Keratinocyte (primary cell): ENCODE results near the gene REV1.

ENCODE experiments used
- EZH2 ChIP-seq: IDR thresholded peaks from one replicate; pipeline ENCODE4 v1.6.1; 2012; ENCODE audit warnings: inconsistent platforms, mild to moderate bottlenecking, low read length, moderate library complexity
- TF ChIP-seq, protein P1 (sequence below), 3 experiments: IDR thresholded peaks in 1 of 3; conservative IDR thresholded peaks in 1 of 3; optimal IDR thresholded peaks in 1 of 3; 2 replicates in 2 of 3; 3 replicates in 1 of 3; pipeline versions ENCODE3 to v1.5.1; 2011; ENCODE audit warnings: low read length in 3 of 3, mild to moderate bottlenecking in 3 of 3, moderate library complexity in 2 of 3, control low read depth in 1 of 3, inconsistent platforms in 1 of 3; ENCODE audit not compliant: insufficient read depth in 2 of 3; ENCODE audit errors: extremely low read depth in 1 of 3

DNA sequence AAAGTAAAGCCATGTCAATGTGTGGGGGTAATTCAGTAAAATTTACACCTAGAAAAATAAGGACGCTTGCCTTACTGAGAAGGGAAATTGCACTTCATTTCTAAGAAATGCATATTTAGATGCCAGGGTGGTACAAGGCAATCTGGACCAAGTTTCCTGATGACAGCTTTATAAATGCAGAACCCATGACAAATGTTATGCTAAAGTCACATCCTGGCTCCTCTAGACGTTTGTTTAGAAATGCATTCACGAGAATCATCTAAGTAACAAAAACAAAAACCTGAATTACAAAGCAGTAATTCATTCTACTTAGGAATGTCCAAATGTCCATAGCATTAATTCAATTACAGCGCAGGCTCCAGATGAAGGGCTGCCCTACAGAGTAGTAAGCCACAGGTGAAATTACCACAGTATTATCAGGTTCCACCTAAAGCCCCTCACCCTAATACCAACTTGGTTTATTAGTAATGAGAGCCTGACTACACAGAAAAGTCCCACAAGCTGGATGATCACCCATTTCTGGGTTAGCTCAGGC, 49.8 kb downstream of the REV1 start:
- TF ChIP-seq, protein P1, sequence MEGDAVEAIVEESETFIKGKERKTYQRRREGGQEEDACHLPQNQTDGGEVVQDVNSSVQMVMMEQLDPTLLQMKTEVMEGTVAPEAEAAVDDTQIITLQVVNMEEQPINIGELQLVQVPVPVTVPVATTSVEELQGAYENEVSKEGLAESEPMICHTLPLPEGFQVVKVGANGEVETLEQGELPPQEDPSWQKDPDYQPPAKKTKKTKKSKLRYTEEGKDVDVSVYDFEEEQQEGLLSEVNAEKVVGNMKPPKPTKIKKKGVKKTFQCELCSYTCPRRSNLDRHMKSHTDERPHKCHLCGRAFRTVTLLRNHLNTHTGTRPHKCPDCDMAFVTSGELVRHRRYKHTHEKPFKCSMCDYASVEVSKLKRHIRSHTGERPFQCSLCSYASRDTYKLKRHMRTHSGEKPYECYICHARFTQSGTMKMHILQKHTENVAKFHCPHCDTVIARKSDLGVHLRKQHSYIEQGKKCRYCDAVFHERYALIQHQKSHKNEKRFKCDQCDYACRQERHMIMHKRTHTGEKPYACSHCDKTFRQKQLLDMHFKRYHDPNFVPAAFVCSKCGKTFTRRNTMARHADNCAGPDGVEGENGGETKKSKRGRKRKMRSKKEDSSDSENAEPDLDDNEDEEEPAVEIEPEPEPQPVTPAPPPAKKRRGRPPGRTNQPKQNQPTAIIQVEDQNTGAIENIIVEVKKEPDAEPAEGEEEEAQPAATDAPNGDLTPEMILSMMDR (optimal IDR thresholded peaks at IDR 0.05 in 1 of 3, IDR thresholded peaks at IDR 0.05 in 1 of 3, conservative IDR thresholded peaks at IDR 0.05 in 1 of 3; ENCODE audit: extremely low read depth in 1 of 3, insufficient read depth in 2 of 3, low read length in 3 of 3) = no peak
- TF ChIP-seq EZH2 = no peak
